GM19438 (cell line): ENCODE data around the gene TCF3.

Source experiments
- ATAC-seq: cut with Tn5 transposase; IDR thresholded peaks from one replicate; pipeline ENCODE4 v1.9.1; 2021; ENCODE audit warnings: low read depth; ENCODE audit not compliant: unreplicated experiment

The TCF3 gene

DNA sequence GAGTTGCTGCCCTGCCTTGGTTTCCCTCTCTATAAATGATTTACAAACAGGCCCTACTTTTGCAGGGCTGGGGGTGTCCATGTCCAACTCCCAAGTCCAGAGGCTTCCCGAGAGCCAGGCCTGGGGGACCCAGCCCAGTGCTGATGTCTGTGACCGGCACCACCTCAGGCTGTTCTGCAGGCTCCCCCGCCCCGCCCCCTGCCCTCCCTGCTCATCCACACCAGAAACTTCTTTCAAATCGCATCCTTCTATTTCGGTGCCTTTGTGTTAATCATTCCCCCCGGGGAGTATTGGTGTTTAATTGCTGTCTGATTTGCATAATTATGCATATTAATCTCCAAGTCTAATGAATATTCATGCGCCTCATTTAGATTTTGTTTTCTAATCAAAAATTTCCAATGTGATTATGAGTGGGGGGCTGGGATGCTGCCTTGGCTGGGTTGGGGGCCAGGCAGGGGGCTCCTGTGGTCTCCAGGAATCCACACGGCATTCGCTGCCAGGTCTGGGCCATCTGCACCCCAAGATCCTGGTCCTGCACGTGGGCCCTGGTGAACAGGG lies 19.1 kb downstream of the TCF3 start:
- ATAC-seq: no peak

DNA sequence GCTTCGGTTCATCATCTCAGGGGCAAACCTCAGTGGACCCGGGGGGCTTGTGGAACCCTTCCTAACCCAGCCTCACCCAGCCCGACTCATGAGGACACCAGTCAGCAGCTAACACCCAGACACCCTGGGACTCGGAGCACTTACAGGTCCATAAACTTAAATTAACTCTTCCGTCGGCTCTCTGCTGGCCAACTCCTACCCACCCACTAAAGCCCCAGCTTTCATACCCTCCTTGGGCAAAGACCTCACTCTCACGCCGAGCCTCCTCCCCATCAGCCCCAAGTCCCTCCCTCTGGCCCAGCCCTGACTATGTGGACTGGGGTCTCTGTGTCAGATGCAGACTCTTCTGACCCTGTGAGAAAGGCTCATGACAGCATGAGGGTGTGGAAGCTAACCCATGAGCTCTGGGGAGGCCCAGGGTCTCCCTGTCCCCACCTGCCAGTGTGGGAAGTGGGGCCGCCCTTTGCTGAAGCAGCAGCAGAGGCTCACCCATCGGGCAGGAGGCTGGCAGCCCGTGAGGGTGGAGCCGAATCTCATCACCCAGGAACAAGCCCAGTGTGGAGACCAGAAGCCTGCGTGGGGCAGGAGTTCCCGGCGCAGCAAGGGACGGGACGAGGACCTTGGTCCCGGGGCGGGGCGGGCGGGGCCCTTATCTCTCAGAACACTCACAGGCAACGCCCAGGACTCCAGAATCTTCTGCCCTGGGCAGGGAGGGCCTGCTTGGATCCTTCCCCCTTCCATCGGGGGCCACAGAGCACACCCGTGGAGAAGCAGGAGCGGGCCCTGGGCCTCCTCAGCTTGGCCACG lies 19.8 kb downstream of the TCF3 start:
- ATAC-seq: no peak

DNA sequence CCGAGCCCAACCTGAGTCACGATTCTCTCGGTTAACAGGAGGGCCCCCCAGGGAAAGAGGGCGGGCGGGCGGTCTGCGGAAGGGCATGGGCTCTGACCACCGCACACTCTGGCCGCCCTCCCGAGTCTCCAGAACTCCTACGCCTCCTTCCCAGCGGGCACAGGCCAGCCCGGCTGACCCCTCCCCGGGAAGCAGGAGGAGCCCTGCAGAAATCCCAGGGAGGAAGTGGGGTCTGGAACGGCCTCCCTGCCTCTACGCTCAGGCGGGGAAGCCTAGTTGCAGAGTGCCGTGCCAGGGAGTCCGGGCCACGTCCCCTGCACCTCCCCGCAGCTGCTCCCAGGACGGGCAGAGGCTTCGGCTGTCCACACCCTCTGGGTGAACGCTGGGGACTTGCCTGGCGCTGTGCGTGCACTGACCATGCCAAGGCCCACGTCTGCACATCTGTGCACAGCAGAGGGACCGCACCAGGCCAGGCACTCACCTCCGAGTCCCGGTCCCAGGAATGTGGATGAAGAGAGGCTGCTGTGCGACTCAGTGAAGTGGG lies 20.8 kb downstream of the TCF3 start:
- ATAC-seq: no peak

DNA sequence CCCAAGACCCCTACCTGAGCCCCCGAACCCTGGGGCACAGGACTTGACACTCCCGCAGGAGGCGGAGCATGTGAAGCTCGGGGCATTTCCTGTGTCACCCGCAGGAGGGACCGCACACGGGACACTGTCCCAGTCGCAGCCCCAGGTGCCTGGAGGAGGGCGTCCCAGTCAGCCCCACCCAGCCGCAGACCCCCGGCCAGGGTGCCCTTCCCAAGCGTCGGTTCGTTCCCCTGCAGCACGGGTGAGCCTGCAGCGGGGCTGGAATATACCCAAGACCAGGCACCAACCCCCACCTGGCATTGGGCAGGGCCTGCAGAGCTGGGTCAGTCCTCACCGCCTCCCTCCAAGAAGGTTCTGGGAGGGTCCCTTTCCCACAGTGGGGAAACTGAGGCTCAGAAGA lies 21.6 kb downstream of the TCF3 start:
- no peak for ATAC-seq

DNA sequence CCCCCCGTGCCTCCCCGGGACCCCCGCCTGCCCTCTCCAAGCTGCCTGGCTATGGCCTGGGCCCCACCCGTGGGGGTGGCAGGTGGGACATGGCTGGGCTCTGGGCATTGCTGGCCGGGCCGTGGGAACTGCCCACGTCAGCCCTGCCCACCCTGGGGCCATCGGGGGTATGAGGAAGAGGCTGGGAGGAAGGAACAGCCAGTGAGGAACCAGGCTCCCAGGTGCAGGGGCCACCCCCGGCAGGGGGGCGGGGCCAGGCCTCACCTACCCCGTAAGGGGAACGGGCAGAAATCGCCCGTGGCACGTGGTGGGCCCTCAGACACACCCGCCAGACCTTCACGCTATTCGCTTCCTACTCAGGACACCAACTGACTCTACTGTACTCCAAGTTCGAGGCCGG lies 22.4 kb downstream of the TCF3 start:
- no peak for ATAC-seq

DNA sequence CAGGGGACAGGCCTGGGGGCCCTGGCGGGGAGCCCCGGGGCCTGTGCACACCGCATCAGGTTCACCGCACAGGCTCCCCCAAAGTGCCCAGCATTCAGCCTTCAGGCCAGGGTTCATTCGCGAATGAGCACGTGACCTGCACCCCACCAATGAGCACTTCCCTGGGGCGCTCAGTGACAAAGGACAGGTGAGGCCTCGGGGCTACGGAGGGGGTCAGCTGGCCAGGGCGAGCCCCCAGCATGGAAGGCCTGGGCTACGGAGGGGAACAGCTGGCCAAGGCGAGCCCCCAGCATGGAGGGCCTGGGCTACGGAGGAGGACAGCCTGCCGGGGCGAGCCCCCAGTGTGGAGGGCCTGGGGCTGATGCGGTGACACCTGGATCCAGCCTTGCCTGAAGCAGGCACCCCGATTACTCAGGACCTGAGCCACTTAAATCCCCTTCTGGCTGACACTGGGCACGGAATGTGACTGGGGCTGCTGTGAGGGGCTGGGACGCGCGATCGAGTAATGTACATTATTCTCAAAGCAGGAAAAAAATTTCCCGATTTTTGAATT lies 23.1 kb downstream of the TCF3 start:
- ATAC-seq: no peak

DNA sequence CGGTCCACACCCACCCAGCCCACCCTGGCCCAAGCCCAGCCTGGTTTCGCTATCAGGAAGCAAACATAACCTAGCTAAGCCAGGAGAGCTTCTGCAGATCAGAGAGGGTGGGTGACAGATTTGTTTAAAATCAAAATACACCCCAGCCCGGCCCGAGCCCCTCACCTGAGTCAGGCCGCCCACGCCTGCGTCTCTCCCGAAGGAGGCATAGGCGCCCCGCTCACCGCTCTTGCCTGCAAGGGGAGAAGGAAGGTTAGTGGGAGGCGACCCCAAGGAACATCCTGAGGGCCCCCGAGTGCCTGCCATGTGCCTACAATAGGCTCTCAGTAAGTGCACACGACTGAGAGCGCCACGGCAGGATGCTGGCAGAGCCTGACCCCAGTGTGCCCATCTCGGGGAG lies 25.2 kb downstream of the TCF3 start:
- ATAC-seq: no peak

DNA sequence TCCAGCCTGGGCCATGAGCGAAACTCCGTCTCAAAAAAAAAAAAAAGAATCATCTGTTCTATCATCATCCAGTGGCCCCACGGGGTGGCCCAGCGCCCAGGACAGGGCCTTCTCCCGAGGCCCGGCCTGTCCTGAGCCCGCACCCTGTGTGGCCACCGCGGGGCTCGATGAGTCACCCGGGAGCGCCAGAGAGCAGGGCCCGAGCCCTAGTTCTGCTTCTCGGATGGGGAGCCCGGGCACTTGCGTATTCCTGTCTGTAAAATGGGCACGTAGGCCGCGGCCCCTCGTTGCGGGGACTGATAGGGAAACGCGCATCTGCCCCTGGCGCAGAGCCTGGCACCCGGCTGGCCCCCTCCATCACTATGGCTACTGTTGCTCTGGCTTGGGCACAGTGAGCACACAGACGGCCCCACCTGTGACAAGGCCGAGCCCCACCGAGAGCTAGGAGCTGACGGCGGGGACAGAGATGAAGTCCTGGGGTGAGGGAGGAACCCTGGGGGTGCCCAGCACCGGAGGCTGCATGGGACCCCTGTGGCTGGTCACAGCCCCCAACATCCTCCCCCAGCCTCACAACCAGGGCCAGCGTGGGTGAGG lies 25.9 kb downstream of the TCF3 start:
- ATAC-seq: no peak

DNA sequence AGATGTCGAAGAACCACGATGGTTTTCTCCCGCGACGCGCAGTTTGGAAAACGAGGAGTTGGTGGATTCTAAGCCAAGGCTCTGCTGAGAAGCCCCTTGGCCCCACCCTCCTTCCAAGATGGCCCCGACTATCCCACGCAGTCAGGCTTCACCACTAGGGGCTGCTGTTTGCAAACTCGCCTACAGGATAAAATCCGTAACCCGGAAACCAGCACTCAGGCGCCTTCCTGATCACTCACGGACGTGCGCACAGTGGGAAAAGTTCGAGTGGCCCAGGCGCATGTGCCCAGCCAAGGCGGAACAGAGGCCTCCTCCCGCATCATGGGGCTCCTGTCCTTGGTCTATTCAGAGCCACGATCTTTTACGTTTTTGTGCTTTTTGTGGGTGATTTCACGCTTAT lies 28.0 kb downstream of the TCF3 start:
- no peak for ATAC-seq

DNA sequence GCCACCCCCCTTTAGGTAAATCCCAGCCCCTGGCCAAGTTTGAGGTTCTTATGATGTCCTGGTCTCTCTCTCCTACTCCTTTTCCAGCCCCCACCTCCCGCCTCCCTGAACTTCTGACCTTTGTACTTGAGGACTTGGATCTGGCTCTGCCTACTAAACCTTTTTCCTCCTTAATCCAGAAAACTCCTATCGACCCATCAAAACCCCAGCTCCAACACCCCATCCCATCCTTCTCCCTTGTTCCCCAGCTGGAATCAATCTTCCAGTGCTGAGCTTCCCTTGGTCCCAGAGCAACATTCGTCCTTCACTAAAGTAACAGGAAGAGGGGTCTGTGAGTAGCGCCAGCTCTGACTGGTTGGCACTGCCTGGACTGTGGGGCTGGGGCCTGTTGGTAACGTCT lies 29.9 kb downstream of the TCF3 start:
- no peak for ATAC-seq

DNA sequence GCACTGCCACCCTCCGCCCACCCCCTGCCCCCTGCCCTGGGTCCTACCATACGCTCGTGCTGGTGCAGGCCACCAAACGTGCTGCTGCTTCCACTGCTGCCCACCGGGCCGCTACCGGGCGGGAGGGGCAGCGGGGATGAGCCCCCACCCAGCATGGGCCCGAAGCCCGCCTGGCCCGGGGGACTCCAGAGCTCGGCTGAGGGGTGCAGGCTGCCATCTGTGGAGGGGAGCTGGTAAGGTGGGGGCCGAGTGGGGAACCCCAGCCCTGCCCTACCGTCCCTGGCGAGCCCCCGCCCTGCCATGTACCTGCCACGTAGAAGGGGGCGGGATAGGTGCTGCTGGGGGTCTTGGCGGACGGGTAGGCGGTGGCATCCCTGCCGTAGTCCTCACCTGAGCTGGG lies 30.4 kb downstream of the TCF3 start:
- no peak for ATAC-seq

DNA sequence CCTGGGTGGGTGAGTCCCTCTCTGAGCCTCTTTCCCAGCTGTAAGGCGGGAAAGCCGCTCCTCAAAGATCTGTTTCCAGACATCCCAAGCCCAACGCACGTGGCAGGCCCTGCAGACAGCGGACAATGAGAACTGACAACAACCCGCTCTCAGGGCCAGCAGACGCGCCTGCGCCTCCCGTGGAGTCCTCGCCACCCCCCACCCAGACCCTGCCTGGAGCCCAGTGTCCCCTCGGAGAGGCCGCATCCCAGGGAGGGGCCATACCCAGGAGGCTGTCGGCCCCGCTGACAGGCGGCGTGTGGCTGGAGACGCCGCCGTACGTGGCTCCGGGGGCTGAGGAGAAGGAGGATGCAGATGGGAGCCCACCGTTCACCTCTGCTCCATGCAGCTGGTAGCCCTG lies 30.8 kb downstream of the TCF3 start:
- no peak for ATAC-seq

DNA sequence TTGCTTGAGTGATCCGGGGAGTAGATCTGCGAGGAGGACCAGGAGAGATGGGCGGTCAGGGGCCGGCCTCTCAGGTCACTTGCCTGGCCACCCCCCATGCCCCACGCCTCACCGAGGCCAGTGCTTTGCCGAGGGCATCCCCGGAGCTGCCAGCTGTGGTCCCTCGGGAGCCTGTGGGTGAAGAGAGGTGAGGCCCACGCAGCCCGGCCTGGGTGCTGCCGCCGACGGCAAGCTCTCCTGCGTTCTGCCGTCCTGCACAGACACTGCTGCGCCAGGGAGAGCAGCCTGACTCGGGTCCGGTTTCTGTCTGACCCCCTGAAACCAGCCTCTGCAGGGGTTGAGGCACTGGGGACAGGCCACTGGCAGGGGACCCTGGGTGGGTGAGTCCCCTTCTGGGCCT lies 31.4 kb downstream of the TCF3 start:
- ATAC-seq: no peak

DNA sequence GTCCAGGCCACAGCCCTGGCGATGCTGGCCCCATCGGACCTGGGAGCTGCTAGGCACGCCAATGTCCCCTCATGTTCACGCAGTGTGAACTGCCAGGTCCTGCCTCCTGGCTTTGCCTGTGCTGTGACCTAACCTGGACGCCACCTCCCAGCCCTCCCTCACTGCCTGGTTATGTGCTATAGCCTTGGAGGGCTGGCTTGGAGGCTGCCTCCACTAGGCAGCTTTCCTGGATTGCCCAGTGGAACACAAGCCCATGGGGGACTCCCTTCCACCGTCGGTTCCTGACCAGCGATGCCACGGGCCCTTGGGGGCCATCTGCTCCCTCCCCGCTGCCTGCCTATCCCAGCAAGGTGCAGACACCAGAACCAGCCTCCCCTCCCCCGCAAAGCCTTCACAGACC lies 31.9 kb downstream of the TCF3 start:
- ATAC-seq: no peak

DNA sequence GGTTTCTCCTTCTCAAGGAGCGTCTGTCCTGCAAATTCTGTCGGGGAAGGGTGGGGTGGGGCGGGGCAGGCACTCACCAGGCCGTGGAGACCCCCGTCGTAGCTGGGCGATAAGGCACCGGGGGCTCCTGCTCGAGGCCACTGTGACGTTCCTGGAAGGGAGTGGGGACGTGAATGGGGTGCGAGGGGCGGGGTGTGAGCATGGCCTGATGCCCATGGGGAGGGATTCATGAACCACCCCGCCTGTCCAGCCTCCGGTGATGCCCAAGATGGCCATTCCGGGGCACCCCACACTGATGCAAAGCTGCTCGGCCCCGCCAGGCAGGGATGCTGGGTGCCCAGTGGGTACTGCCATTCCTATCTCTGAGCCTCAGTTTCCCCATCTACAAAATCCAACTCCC lies 32.7 kb downstream of the TCF3 start:
- no peak for ATAC-seq

DNA sequence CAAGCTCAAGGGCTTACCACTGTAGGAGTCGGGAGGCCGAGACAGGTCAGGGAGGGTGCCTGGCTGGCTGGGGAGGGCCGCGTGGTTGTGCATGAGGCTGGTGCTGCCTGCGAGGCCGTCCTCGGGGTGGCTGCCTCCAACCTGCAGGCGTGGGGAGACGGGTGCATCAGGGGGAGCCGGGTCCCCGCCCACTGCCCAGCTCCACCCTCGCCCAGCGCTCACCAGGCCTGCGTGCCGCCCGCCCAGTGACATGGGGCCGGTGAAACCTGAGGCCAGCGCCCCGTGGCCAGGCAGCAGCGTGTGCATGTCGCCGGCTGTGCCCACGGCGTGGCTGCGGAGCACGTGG lies 33.3 kb downstream of the TCF3 start:
- ATAC-seq: no peak

DNA sequence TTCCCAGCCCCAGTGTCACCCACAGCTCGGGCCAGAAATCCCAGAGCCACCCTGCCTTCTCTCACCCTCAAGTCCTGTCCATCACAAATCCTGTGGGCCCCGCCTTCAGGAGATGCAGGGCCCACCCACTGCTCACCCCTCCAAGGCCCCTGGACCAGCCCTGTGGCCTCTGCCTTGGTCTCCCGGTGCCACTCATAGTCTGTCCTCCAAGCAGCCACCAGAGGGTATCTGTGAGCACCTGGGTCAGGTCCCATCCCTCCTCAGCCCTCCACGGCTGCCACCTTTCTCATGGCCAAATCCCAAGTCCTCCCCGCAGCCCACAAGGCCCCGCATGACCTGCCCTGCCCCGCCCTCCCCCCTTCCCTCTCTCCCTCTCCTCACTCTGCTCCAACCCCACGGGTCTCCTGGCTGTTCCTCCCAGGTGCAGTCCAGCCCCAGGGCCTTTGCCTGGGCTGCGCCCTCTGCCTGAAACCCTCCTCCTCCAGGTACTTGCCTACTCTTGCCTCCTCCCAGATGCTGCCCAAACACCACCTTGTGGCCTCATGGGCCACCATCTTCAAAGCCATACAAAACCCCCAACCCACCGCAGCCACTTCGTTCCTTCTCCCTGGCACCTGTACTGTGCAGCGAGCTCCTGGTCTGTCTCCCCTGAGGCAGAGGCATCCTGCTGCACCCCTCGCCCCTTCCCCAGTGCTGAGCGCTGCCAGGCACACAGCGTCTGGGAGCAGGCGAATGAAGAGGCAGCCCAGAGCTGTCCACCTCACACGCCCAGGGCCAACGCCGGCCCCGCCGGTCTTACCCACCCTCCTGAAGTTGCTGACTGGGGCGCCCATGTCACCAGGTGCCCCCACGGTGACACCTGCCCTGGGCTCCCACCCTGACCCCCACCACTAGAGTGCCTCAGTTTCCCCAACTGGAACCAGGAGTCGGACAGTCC lies 34.0 kb downstream of the TCF3 start:
- ATAC-seq: no peak

DNA sequence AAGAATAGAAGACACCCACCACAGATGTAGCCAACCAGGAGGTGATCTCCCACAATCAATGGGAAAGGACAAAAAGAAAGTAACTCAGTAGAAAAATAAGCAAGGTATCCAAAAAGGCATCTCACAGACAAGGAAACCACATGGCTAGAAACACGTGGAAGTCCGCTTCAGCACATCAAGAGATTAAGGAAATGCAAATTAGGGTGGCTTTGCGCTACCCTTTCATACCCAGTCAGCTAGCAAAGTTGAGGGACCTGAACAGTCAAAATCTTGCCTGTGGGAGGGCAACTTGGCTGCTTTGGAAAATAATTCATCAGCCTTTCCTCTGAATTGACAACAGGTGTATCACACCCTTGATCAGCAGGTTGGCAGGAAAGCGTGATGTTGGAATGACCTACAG lies 35.5 kb downstream of the TCF3 start:
- ATAC-seq: no peak

DNA sequence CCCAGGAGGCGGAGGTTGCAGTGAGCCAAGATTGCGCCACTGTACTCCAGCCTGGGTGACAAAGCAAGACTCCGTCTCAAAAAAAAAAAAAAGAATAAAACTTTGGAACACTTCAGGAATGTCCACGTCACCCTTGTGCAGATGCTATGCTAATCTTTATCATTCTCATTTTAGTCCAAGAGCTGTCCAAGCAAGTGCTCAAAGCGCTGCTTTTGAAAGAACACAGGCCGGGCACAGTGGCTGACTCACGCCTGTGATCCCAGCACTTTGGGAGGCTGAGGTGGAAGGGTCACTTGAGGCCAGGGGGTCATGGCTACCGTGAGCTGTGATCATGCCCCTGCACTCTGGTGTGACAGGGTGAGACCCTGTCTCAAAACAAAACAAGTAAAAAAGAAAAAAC lies 36.0 kb downstream of the TCF3 start:
- ATAC-seq: no peak

DNA sequence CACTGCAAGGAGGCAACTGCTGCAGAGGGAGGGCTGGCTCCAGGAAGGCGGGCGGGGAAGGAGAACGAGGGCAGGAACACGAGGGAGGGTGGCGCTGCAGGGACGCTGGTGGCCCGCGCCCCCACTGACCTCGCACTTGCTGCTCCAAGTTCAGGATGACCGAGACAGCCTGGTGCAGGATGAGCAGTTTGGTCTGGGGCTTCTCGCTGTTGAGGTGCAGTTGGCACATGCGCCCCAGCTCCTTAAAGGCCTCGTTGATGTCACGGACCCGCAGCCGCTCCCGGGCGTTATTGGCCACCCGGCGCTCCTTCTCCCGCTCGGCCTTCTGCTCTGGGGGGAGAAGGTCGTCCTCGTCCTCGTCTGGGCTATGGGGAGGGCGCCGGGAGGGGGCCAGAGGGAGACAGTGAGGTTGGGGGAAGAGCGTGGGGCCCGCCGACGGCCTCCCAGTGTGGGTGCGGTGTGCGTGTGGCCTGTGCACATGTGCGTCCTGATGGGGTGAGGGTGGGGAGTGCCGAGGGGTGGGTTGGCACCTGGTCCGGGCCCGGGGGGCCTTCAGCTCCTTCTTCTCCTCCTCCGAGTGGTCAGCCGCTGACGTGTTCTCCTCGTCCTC lies 37.2 kb downstream of the TCF3 start:
- no peak for ATAC-seq
